ENCODE results near the gene MERTK.
"Not testable (repeated sequence)": the region's sequence is repeated elsewhere in the genome, so short reads cannot be mapped to it uniquely, and the experiment has no call there.

Gene MERTK

DNA sequence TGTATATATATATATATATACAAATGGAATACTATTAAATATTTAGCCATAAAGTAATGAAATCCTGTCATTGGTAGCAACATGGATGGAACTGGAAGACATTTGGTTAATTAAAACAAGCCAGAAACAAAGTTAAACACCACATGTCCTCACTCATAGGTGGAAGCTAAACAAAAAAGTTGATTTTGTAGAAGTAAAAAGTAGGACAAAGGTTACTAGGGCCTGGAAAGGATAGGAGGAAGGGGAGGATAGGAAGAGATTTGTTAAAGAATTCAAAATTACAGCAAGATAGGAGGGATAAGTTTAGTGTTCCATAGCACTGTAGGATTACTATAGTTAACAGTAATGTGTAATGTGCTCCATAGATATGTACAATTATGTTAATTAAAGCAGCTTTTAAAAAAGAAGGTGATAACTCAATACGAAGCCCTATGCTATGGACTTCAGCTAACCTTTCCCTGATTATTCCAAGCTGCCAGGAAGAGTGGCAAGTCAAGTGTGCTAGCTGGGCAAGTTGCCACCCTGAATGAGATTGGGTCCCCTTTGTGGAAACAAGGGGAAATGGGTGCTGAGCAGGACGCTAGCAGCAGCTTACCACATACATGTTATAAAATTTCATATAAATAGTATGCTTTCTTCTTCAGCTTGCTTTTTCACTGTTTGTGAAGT, 12.3 kb downstream of the MERTK start:
- DNase-seq (ENCODE audit: low read depth): no peak

DNA sequence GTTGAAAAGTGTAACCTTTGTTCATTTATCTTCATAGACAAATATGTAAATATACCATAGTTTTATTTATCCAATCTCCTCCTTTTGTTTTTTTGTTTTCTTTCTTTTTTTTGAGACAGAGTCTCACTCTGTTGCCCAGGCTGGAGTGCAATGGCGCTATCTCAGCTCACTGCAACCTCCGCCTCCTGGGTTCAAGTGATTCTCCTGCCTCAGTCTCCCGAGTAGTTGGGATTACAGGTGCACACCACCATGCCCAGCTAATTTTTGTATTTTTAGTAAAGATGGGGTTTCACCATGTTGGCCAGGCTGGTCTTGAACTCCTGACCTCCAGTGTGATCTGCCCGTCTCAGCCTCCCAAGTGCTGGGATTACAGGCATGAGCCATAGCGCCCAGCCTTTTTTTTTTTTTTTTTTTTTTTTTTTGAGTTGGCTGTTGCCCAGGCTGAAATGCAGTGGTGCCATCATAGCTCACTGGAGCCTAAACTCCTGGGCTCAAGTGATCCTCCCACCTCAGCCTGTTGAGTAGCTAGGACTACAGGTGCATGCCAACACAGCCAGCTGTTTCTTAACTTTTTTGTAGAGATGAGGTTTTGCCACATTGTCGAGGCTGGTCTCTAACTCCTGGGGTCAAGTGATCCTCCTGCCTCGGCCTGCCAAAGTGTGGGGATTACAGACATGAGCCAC, 13.0 kb downstream of the MERTK start:
- DNase-seq (ENCODE audit: low read depth): not testable (repeated sequence)

- no peak for DNase-seq (ENCODE audit: low read depth)
Observed at GRCh38 chr2:111912547-111912946, 14.1 kb downstream of the MERTK start.

DNA sequence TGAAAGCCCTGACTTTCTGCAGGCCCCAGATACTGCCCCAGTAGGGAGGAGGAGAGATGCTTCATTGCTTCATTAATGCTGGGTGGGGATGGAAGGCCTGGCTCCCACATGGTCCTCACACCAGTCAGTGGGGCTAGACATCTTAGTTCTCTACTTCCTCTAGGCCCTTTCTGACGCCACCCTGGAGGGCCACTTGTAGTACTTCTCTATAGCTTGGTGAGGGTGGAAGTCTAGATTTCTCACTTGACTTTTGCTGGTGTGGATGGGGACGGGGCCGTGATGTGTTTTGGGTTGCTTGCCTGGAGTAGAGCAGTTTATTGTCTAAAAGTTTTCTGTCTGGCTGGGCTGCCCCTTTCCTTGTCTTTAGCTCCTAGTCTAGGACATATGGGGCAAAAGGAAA, 18.7 kb downstream of the MERTK start:
- no peak for DNase-seq (ENCODE audit: low read depth)

DNA sequence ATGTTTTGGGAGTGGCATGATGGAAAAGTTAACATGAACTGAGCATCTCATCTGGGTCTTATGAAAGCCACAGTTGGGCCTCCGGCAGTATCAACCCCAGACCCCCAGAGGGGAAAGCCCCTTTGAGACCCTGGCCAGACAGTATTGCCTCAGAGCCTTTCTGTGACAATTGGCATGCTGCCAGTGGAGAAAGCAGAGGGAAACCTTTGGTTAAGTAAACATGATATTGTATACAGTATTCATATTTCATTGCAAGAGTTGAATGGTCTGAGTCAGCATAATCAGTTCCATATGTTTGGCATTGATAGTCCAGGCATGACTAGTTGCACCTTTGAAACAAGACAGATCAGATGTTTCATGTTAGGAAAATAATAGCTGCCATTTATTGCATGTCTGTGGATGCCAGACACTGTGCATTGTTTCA, 20.0 kb downstream of the MERTK start:
- DNase-seq (ENCODE audit: low read depth): no peak

DNA sequence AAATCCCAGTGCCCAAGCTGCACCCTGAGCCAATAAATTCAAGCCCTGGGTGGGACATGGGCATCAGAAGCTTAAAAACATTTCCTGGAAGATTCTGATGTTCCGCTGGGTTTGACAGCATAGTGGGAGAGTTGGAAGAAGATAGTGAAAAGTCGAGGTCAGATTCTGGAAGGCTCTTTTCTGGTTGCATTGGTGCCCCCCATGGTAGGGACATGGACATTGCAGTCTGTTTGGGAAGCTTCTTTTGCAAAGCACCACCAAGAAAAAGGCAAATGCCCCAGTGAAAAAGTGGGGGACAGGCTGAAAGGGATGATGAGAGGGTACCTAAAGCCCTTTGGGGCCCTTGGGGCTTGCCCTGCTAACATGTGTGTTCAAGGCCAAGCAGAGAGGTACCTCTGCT, 21.0 kb downstream of the MERTK start:
- no peak for DNase-seq (ENCODE audit: low read depth)

- no peak for DNase-seq (ENCODE audit: low read depth)
Observed at GRCh38 chr2:111919794-111920608, 21.6 kb downstream of the MERTK start.

DNA sequence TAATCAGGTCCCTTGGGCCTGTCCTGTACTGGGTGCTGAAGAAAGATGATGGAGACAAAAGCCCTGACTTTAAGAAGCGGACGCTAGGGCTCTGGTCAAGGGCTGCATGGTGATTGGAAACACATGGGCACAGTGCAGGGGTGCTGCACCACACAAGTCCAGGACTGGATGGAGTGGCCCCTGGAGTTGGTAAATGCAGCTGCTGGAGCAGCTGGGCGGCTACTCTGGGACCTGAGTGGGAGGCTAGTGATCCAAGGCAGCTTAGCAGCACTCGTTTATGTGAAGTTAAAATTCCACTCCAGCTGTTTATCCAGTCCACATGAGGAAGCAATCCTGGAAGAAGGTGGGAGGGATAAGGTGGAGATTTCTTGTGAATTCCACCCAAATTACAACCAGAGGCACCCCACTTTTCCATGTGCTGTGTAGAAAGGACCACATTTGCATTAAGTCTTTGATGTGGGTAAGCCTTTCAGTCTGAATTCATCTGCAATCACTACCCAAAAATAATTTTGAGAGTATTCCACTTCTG, 24.9 kb downstream of the MERTK start:
- DNase-seq (ENCODE audit: low read depth): no peak

- DNase-seq (ENCODE audit: low read depth): no peak
Observed at GRCh38 chr2:111924617-111925107, 26.3 kb downstream of the MERTK start.

DNA sequence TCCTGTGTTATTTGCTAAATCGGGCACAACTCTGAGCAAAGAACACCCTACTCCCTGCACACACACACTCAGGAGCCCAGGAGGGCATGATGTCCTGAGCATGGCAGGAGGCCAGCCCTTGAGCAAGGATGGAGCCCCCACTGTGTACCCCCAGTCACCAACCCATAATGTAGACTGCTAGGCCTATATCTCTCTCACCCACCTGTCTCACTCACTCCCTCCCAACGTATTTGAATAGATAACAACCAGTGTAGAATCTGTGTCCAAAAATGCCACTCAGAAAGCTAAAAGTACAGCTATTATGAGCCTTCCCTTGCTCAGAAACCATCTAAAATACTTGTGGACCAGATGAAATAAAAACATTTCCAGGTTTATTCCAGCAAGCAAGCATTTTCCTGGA, 29.3 kb downstream of the MERTK start:
- no peak for DNase-seq (ENCODE audit: low read depth)

DNA sequence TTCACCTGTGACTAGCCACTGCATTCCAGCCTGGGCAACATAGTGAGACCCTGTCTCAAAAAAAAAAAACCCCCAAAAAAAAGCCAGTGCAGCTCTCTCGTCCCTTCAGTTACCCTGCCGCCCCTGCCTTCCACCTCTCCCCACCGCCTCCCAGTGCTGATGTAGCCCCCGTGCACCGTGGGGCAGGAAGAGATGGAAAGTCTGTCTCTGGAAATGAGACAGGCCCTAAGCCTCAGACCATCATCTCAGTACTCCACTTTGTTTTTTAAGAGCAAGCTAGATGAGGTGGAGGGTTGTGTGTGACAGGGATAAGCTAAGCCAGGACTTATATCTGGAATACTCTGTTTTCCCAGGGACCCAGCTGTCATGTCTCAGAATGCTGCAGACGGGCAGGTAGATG, 32.0 kb downstream of the MERTK start:
- DNase-seq (ENCODE audit: low read depth): no peak

- no peak for DNase-seq (ENCODE audit: low read depth)
Observed at GRCh38 chr2:111930875-111931274, 32.5 kb downstream of the MERTK start.

DNA sequence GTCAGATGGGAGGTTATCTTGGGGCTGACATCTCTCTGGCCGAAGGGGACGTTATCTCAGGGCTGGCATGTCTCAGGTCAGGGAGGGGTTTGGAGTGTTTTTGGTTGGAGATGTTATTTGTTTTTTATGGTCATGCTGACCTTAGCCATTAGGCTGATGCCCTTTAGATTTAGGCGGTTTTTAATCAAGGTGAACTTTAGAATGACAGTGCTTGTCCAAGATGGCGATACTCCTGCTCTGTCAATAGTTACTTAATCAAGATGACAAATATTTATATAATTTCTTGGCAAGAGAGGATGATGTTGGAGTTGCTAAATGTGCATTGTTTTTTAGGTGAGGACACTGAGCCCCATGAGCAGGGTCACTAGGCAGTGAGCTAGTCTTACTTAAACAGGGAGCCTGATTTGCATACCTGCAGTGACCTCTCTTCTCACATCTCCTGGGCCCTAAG, 34.5 kb downstream of the MERTK start:
- DNase-seq (ENCODE audit: low read depth): no peak

- not testable (repeated sequence) for DNase-seq (ENCODE audit: low read depth)
Observed at GRCh38 chr2:111933900-111934299, 35.5 kb downstream of the MERTK start.

- no peak for DNase-seq (ENCODE audit: low read depth)
Observed at GRCh38 chr2:111936881-111937280, 38.5 kb downstream of the MERTK start.

- DNase-seq (ENCODE audit: low read depth): no peak
Observed at GRCh38 chr2:111938392-111938791, 40.0 kb downstream of the MERTK start.

- no peak for DNase-seq (ENCODE audit: low read depth)
Observed at GRCh38 chr2:111940333-111941196, 42.2 kb downstream of the MERTK start.

DNA sequence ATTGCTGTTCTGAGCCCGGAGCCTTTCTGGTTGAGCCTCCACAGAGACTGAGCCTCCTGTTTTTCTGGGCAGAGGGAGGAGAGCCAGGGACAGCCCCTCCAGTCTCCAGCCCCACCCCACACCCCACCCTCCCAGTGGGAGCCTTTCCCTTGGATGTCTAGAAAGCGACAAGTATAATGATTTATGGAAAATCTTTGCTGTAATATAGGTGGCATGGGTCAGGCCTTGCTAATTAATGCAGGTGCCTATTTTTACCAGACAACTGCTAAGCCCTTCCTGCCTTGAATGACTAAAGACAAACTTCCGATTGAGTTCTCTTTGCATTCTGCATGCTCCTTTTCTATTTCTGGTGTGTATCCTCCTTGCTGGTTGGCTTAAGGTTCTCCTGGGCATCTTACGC, 43.1 kb downstream of the MERTK start:
- no peak for DNase-seq (ENCODE audit: low read depth)

- no peak for DNase-seq (ENCODE audit: low read depth)
Observed at GRCh38 chr2:111944531-111945210, 46.3 kb downstream of the MERTK start.

DNA sequence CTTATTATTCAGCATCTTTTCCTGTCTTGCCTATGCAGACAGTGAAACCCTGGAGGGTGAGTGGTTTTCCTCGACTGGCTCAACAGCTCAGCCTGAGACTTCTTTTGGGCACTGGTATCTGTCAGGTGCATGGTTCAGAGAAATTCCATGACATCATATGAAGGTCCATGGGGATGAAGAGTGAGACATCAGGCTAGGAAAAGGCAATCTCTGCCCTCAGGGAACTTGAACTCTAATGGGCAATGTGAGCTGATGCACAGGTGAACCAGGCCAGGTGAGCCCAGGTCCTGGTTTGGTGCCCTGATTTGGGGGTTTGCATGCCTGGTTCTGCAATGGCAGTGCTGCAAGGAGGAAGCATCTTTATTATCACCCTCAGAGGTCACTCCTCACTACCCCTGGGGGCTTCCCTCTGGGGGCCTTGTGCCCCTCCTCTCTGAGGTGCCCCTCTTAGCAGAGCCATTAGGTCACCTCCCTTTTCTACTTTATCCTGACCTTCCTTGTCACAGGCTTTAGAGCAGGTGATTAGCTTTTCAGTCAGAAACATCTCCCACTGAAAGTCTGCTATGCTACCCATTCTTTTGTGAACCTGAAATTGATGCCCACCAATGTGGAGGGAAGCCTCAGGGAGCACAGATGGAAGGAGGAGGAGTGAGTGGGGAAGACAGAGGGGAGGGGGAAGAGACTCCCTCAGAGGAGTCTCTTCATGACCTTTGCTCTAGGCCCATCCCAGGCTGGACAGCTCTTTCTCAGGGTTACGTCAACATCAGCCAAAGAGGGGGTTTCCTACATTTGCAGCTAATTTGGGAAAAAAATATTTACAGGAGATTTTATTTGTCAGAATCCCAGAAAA, 47.3 kb downstream of the MERTK start:
- no peak for DNase-seq (ENCODE audit: low read depth)

Data from CMK (cell line).